HG03460 (cell line): ENCODE results near the gene CDH9.

Experiments used
- ATAC-seq: cut with Tn5 transposase; IDR thresholded peaks from one replicate; pipeline ENCODE4 v1.9.1; 2021; ENCODE audit not compliant: unreplicated experiment

CDH9 gene

DNA sequence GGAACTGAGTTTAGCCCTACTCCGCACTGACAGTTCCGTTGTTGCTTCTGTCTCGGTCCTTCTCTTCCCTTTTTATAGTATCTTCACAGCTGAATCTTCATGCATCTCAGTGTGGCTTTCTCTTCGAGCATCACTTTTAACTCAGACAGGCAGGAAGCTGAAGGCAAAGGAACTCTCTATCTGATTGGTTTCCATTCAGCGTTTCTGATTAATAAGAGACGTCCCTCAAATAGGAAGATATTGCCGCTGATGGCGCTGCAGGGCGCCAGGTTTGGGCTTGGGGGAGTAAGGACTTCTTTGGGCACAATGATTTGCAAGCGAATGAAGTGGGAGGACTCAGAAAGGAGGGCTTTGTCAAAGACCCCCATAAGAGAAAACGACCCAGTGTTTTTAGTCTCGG is at the start of gene CDH9:
CDH9 (minus strand) TSS at position 111 of the 400 bp plus-strand sequence. CDS start 50,253 bp downstream, outside the sequence.
- ATAC-seq = no peak

- no peak for ATAC-seq
Measured at GRCh38 chr5:27087747-27088146, 49.4 kb upstream of the CDH9 start.

GRCh38 chr5:27083449-27084415 is 45.3 kb upstream of the CDH9 start:
- no peak for ATAC-seq

DNA sequence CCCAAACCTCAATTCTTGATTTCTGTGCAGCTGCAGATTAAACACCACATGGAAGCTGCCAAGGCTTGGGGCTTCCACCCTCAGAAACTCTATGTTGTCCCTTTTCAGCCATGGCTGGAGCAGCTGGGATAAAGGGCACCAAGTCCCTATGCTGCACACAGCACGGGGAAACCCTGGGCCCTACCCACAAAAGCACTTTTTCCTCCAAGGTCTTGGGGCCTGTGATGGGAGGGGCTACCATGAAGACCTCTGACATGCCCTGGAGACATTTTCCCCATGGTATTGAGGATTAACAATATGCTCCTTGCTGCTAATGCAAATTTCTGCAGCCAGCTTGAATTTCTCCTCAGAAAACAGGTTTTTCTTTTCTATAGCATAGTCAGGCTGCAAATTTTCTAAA is 41.8 kb upstream of the CDH9 start:
- no peak for ATAC-seq

DNA sequence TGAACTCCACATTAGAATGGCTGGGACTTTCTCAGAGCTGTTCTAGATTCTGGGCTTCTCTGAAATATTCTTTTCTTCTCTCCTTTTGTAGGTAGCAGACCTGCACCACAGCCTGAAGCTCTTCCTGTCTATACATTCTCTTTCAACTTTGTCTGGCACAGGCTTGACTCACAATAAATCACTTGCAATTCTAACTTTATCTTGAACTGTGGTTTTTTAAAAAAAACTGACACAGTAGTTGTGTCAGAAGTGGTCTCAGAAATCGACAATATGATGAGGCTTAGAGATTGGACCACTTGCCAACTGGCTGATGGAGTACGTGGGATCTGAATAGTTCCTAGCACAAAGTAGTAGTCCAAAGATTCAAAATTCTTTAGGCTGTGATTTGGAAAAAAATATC is 24.1 kb upstream of the CDH9 start:
- ATAC-seq = no peak

- ATAC-seq = no peak
Measured at GRCh38 chr5:27048510-27048909, 10.1 kb upstream of the CDH9 start.

- no peak for ATAC-seq
Measured at GRCh38 chr5:27041372-27041771, 3.0 kb upstream of the CDH9 start.

DNA sequence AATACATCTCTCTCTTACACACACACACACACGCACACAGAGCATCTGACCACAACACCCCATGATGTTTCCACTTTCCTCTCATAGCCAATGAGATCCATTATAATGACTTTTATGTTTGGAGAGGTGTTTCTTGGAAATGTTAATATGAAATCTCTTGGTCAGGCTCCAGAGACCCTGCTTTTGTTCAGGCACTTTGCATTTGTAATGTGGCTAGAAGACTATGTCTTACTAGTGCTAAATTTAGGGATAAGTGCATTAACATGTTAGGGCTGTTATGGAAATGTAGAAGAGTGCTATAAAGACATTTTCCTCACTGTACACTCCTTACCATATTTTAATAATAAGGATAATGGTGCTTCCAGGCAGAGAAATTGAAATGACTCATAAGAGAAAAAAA is 3.8 kb downstream of the CDH9 start:
- no peak for ATAC-seq

DNA sequence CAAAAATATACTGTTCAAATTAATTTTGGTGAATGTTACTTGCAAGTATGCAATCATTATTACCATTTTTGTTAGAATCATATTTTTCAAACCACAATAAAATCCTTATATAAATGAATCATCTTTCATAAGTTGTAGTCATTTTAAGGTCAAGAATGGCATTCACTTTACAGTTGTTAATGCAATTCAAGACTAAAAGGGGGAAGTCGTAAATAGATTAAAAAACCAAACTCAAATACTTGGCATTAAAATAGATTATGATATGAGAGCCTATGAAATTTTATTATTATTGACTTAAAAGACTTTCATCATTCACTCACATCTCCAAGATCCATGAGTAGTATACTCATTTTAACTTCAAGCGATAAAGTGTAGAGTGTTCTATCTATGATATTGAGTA is 11.6 kb downstream of the CDH9 start:
- no peak for ATAC-seq

GRCh38 chr5:27026063-27026462 is 12.3 kb downstream of the CDH9 start:
- no peak for ATAC-seq

GRCh38 chr5:27021471-27021870 is 16.9 kb downstream of the CDH9 start:
- no peak for ATAC-seq

GRCh38 chr5:27020973-27021372 is 17.4 kb downstream of the CDH9 start:
- no peak for ATAC-seq

DNA sequence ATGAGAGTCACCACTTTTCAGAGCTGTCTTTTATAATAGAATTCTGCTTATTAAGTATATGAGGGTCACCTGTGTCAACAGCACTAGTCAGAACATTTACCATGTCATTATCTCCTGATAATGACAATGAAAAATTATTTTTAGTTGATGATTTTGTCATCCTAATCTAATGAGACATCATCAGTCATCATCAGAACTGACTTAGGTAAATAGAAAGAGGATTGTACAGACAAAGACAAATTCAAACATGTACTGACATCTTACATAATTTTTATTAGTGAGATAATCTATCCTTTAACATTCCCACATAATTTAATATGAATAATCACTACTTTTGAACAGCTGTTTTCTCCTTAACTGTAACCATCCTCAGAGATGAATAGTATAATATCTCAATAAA is 22.6 kb downstream of the CDH9 start:
- ATAC-seq = no peak

DNA sequence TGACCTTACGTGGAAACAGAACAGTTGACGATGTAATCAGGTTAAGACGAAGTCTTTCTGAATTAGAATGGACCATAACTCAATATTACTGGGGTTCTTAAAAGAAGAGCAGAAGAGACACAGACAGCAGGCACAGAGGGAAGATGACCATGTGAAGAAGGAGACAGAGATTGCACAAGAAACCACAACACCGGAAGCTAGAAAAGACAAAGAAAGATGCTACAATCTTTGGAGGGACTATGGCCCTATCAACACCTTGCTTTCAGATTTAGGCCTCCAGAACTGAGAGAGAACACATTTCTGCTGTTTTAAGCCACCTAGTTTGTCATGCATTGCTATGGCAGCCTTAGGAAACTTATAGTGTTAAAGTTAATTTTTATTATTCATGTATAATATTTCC is 27.1 kb downstream of the CDH9 start:
- ATAC-seq = no peak

DNA sequence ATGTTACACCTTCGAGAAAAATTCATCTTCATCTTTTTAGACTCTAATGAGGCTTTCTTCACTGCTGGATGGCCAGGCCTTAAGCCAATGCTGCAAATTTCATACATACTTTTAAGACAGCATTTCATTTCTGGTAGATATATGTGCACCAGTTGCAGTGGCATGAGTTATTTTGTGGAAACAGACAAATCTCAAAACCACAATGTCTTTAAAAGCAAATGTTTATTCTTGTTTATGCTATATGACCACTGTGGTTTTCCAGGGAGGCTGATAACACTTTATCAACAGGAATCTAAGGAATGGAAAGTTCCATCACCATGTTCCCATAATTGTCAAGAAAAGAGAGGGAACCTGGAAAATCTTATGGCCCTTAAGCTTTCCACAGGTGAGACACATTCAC is 27.7 kb downstream of the CDH9 start:
- no peak for ATAC-seq

- ATAC-seq = no peak
Measured at GRCh38 chr5:27009540-27009915, 28.9 kb downstream of the CDH9 start.

- ATAC-seq = no peak
Measured at GRCh38 chr5:27008604-27009539, 29.5 kb downstream of the CDH9 start.

DNA sequence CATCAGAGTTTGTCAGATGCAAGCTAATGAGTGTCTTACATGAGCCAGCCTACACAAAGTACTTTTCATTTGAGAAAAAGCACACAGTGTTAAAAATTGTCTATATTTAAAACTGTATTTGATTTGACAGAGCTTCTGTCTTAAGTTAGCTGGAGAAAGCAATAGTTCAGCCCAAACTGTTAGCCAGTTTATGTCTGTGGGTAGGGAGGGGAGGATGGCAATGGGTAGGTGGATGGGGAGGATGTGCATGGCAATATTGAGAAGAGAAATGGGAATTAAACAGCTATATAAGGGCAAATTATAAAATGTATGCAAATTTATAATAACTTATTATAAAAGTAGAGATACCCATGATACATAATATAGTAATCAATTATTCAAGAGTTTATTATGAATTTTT is 31.3 kb downstream of the CDH9 start:
- ATAC-seq = no peak

- ATAC-seq = no peak
Measured at GRCh38 chr5:26986985-26987384, 51.4 kb downstream of the CDH9 start.

- ATAC-seq = no peak
Measured at GRCh38 chr5:26981750-26982149, 56.6 kb downstream of the CDH9 start.

GRCh38 chr5:26959290-26959689 is 79.1 kb downstream of the CDH9 start:
- no peak for ATAC-seq

GRCh38 chr5:26955161-26955560 is 83.2 kb downstream of the CDH9 start:
- no peak for ATAC-seq
